A673 (cell line): ENCODE measurements around the gene KCTD4. TPM values are rescaled to one million over a fixed set of nuclear protein-coding genes. Genes with fewer than 3 reads are reported as not detected.
"Not testable (repeated sequence)": the region's sequence is repeated elsewhere in the genome, so short reads cannot be mapped to it uniquely, and the experiment has no call there.

Source experiments
- BruUV-seq: library from RNA; stranded (reverse); fragments of 400-500 nt; replicated peaks from 2 replicates; lab custom pipeline; 2021; lab: Mats Ljungman, UMichigan
- CTCF ChIA-PET: fragments of 300-600 bp; sonication (Branson Sonifier 250); formaldehyde crosslinking; loops from one replicate; lab custom pipeline; 2022; ENCODE audit warnings: antibody characterized with exemption; lab: Charles Lee
- POLR2A ChIA-PET: fragments of 300-600 bp; sonication (Branson Sonifier 250); formaldehyde crosslinking; loops from one replicate; lab custom pipeline; 2022; ENCODE audit warnings: antibody characterized with exemption; ENCODE audit not compliant: low non-redundant PET; lab: Charles Lee
- DNase-seq: peaks from one replicate; pipeline ENCODE4 v3.0.0-alpha.2; 2015; ENCODE audit warnings: low spot score
- H3K27ac ChIP-seq: fragments of 200-600 bp; sonication (generic); 2 replicates; pipeline ENCODE4 v1.5.1; 2016; ENCODE audit warnings: mixed run types, low read depth, mild to moderate bottlenecking, mixed read lengths, antibody characterized with exemption, low read length; ENCODE audit not compliant: poor library complexity, severe bottlenecking
- H3K27me3 ChIP-seq: fragments of 200-600 bp; sonication (generic); replicated peaks from 2 replicates; pipeline ENCODE4 v1.6.1; 2017; ENCODE audit warnings: mixed run types, low read depth, mild to moderate bottlenecking, mixed read lengths, antibody characterized with exemption, low read length; ENCODE audit not compliant: insufficient read depth, poor library complexity
- H3K36me3 ChIP-seq: fragments of 200-600 bp; sonication (generic); 2 replicates; pipeline ENCODE4 v1.6.1; 2016; ENCODE audit warnings: mixed run types, mild to moderate bottlenecking, mixed read lengths, antibody characterized with exemption, low read length; ENCODE audit not compliant: insufficient read depth, poor library complexity, severe bottlenecking
- H3K4me1 ChIP-seq: fragments of 200-600 bp; sonication (generic); 2 replicates; pipeline ENCODE4 v1.6.1; 2017; ENCODE audit warnings: mixed run types, mild to moderate bottlenecking, mixed read lengths, antibody characterized with exemption, low read length; ENCODE audit not compliant: insufficient read depth, poor library complexity, severe bottlenecking
- H3K4me3 ChIP-seq: fragments of 200-600 bp; sonication (generic); 2 replicates; pipeline ENCODE4 v1.5.1; 2016; ENCODE audit warnings: low read depth, mixed run types, mild to moderate bottlenecking, mixed read lengths, low read length; ENCODE audit not compliant: poor library complexity, severe bottlenecking
- H3K9me3 ChIP-seq: fragments of 200-600 bp; sonication (generic); 2 replicates; pipeline ENCODE4 v1.6.1; 2016; ENCODE audit warnings: mixed run types, low read depth, mild to moderate bottlenecking, mixed read lengths, antibody characterized with exemption, low read length; ENCODE audit not compliant: poor library complexity, severe bottlenecking
- EZH2 ChIP-seq: fragments of 200-600 bp; sonication (generic); IDR thresholded peaks from 2 replicates; pipeline ENCODE4 v1.6.1; 2017; ENCODE audit warnings: borderline replicate concordance, low read depth, mild to moderate bottlenecking, mixed read lengths, antibody characterized with exemption, low read length; ENCODE audit not compliant: poor library complexity, severe bottlenecking
- intact Hi-C: fragments of 100-400 bp; cut with micrococcal nuclease; formaldehyde crosslinking; loops from one replicate; pipeline ENCODE4 v1.10.0; 2022; ENCODE audit not compliant: unreplicated experiment
- total RNA-seq: library from RNA; stranded (reverse); gene quantifications from 2 replicates; pipeline ENCODE4 v1.2.3, GENCODE V29; 2021
- TF ChIP-seq, protein P1 (sequence below): fragments of 300-800, 200-600 bp; sonication (generic); conservative IDR thresholded peaks from 2 replicates; pipeline ENCODE4 v1.5.1; 2017; ENCODE audit warnings: low read depth, mild to moderate bottlenecking, antibody characterized with exemption, low read length, moderate library complexity, mixed read lengths

Gene KCTD4
- total RNA-seq, 1 experiment from 2014 or later, result not detected

DNA sequence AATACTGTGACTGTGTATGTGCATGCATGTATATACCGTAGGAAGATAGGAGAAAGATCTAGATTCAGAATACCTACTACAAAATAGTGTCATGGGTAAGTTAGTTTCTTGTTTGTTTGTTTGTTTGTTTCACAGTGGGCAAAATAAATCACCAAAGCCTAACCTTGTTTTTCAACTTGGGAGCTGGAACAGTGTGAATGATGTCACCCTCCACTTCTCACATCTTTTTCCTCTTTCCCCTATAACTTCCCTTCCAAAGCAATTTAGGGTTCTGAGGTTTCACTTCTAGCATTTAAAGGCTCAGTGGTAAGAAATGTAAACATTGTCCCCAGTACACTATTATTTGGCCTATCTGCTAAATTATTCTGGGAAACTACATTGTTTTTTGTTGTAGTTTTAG is 5.4 kb downstream of the KCTD4 start:
- Histone ChIP-seq H3K4me1 (peaks cover 22% of the 10 kb centered on the region), H3K4me3 (no peak overlapping the region), H3K27ac (no peak overlapping the region), H3K36me3 (no peaks in the 10 kb centered on the region), H3K9me3 (no peaks in the 10 kb centered on the region), H3K27me3 (no peaks in the 10 kb centered on the region)
- BruUV-seq, result no TSS peak
- POLR2A ChIA-PET, result no interaction called here
- CTCF ChIA-PET, result no interaction called here
- no peak for TF ChIP-seq EZH2
- TF ChIP-seq, protein P1, sequence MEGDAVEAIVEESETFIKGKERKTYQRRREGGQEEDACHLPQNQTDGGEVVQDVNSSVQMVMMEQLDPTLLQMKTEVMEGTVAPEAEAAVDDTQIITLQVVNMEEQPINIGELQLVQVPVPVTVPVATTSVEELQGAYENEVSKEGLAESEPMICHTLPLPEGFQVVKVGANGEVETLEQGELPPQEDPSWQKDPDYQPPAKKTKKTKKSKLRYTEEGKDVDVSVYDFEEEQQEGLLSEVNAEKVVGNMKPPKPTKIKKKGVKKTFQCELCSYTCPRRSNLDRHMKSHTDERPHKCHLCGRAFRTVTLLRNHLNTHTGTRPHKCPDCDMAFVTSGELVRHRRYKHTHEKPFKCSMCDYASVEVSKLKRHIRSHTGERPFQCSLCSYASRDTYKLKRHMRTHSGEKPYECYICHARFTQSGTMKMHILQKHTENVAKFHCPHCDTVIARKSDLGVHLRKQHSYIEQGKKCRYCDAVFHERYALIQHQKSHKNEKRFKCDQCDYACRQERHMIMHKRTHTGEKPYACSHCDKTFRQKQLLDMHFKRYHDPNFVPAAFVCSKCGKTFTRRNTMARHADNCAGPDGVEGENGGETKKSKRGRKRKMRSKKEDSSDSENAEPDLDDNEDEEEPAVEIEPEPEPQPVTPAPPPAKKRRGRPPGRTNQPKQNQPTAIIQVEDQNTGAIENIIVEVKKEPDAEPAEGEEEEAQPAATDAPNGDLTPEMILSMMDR, result no peak
- intact Hi-C loops, result no loop called here
- no peak for DNase-seq

DNA sequence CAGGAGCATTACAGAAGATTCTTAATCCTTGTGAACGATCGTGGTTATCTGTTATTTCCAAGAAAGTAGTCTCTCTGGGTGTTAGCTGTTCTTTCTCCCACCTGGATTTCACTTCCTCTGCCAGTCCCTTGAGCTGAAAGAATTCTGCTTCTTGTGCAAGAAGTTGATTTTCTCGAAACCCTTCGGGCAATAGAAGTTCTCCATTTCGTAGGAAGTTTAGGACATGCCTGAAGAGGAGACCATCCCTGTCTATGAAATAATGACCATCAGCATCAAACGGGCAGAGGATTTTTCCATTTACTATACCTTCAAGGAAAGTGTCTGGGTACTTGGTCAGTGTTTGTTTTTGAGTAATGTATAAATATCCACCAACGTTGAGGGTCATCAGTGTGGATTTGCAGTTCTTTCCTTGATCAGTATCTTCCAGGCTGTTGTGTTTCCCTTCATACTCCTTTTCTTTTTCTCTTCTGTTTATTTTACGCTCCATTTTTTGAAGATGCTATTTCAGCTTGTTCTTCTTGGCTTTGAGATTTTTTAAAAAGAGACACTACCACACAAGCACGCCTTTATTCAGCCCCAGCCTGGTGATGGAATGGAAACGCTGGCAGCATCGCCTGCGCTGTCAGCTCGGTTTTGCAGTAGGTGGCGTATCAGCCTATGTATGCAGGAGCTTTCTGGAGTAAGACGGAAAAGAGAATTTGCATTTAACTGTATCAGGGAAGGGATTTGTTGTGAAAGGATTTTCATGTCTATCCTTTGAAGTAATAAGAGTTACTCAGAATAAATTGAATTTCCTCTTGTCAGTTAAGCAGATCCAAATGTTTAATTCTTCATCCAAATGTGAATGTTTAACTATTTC is 6.5 kb downstream of the KCTD4 start:
- no peak overlapping the region for H3K27ac ChIP-seq
- no peak overlapping the region for H3K4me3 ChIP-seq
- TF ChIP-seq EZH2, result no peak
- TF ChIP-seq, protein P1, result peak; percentile 68
- no peaks in the 10 kb centered on the region for H3K36me3 ChIP-seq
- peak; percentile 58 for DNase-seq
- H3K4me1 ChIP-seq, result peaks cover 22% of the 10 kb centered on the region
- ChIA-PET CTCF (no interaction called here), POLR2A (no interaction called here)
- H3K27me3 ChIP-seq, result no peaks in the 10 kb centered on the region
- intact Hi-C loops, result loop anchor here (1.0 kb wide), 1 partner anchor 87 kb away; no protein-coding TSS in a partner anchor
- H3K9me3 ChIP-seq, result no peaks in the 10 kb centered on the region
- BruUV-seq, result no TSS peak

DNA sequence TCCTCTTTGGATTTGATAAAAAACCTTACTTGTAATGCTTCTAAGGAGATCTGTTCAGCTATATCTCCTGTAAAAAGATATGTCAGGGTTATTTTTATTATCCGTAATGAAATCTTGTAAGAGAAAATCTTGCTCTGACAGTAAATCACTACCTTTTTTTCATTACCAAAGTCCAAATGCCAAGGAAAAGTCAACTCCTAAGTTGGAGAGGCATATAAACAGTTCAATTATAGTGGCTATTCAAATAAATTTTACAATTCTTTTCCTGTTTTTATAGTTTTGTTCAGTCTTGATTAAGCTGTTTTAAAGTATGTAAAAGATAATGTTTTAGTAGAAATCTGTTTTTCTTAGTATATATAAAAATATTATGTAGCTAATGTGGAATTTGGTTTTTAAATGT is 9.0 kb downstream of the KCTD4 start:
- Histone ChIP-seq H3K27ac (no peak overlapping the region), H3K9me3 (no peaks in the 10 kb centered on the region), H3K4me1 (peaks cover 22% of the 10 kb centered on the region), H3K27me3 (no peaks in the 10 kb centered on the region), H3K4me3 (no peak overlapping the region), H3K36me3 (no peaks in the 10 kb centered on the region)
- CTCF ChIA-PET, result no interaction called here
- DNase-seq, result no peak
- POLR2A ChIA-PET, result no interaction called here
- TF ChIP-seq EZH2, result no peak
- intact Hi-C loops, result no loop called here
- BruUV-seq, result no TSS peak

DNA sequence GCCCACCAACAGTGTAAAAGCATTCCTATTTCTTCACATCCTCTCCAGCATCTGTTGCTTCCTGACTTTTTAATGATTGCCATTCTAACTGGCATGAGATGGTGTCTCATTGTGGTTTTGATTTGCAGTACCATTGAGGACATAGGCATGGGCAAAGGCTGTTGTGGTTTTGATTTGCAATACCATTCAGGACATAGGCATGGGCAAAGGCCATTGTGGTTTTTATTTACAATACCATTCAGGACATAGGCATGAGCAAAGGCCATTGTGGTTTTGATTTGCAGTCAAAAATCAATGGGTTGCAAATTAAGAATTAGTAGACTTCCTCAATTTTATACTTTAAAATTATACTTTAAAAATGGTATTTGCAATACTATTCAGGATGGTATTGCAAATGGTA is 11.3 kb downstream of the KCTD4 start:
- POLR2A ChIA-PET, intact Hi-C loops, H3K27me3 ChIP-seq, H3K36me3 ChIP-seq, H3K4me3 ChIP-seq, DNase-seq, H3K27ac ChIP-seq, BruUV-seq, CTCF ChIA-PET, H3K9me3 ChIP-seq: not testable (repeated sequence)
- peaks cover 14% of the 10 kb centered on the region for H3K4me1 ChIP-seq

DNA sequence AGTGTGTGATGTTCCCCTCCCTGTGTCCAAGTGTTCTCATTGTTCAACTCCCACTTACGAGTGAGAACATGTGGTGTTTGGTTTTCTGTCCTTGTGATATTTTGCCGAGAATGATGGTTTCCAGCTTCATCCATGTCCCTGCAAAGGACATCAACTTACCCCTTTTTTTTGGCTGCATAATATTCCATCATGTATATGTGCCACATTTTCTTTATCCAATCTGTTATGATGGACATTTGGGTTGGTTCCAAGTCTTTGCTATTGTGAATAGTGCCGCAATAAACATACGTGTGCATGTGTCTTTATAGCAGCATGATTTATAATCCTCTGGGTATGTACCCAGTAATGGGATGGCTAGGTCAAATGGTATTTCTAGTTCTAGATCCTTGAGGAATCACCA is 11.8 kb downstream of the KCTD4 start:
- H3K9me3 ChIP-seq, H3K36me3 ChIP-seq, H3K27ac ChIP-seq, POLR2A ChIA-PET, CTCF ChIA-PET, H3K4me3 ChIP-seq, H3K27me3 ChIP-seq, intact Hi-C loops, H3K4me1 ChIP-seq, DNase-seq, BruUV-seq: not testable (repeated sequence)
